ENCODE measurements around the gene ACTN4.

ACTN4 gene

GRCh38 chr19:38697641-38698071 lies 50.2 kb downstream of the ACTN4 start:
- no peak for DNase-seq

DNA sequence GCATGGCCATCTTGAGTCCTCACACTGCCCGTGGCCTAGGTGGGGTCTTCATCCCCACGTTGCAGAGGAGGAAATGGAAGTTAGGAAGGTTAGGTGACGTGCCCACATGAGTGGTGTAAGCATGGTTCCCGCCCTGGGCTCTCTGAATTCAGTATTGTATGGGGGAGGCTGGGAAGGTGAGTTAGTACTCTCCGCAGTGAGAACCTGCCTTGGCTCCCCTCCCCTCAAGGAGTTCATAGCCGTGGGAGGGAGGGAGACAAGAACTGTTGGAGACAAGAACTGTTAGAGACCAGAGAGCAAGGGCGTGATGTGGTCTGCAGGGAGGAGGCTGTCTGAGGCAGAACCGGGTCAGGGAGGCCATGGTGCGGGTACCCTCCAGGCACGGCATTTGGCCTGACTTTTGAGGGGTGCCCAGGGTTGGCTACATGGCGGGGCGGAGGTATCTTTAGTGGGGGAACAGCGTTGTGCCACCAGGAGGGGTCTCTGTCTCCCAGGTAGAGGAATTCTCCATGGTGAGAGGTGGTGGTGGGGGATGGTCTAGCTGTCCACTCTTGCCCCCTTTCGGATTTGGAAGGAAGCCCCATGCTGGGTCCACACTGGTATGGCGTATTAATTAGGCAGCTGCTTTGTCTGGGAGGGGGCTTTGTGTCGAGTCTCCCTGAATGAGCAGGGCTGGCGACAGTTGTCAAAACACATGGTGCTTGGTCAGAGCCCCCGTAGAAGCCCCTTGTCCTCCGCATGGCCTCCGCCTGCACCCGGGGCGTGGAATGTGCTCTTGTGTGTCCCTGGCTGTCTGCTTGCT lies 51.0 kb downstream of the ACTN4 start:
- no peak for DNase-seq

- no peak for DNase-seq
Measured at GRCh38 chr19:38699027-38699346, 51.5 kb downstream of the ACTN4 start.

GRCh38 chr19:38699647-38700349 lies 52.3 kb downstream of the ACTN4 start:
- DNase-seq = no peak

DNA sequence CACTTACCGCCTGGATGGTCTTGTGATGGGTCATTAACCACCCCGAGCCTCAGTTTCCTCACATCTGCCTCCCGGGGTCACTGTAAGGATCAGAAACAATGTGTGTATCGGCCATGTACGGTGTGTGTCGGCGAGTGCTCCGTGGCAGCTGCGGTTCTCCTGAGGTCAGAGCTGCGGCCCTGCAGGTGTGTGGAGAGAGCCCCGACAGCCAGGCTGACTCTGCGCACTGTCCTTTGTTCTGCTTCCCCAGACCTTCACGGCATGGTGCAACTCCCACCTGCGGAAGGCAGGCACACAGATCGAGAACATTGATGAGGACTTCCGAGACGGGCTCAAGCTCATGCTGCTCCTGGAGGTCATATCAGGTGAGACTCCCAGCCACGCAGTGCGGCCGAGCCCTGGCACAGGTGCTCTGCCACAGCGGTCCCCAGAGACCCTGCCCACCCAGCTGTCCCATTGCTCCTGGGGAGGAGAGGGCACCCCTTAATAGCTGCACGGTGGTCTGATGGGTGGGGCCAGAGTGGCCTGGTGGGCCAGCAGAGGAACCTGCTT lies 53.0 kb downstream of the ACTN4 start:
- DNase-seq = no peak

DNA sequence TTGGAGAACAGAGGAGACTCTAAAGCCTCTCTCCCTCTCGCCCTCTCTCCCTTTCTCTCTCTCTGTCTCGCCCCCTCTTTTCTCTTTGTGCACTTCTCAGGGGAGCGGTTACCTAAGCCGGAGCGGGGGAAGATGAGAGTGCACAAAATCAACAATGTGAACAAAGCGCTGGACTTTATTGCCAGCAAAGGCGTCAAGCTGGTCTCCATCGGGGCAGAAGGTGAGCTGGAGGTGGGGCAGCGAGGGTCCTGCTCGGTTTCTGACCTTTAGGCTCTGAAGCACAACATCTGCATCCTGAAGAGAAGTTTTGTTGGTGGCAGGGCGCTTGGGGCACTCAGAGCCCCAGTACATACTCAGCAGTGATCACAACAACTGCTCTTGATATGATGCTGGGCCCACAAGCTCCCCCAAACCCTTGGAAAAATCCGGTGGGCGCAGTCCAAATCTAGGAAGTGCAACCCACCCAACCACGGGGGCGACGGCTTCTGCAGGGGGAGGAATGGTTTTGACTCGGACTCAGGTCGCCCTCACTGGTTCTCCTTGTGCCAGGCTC lies 53.5 kb downstream of the ACTN4 start:
- DNase-seq = no peak

DNA sequence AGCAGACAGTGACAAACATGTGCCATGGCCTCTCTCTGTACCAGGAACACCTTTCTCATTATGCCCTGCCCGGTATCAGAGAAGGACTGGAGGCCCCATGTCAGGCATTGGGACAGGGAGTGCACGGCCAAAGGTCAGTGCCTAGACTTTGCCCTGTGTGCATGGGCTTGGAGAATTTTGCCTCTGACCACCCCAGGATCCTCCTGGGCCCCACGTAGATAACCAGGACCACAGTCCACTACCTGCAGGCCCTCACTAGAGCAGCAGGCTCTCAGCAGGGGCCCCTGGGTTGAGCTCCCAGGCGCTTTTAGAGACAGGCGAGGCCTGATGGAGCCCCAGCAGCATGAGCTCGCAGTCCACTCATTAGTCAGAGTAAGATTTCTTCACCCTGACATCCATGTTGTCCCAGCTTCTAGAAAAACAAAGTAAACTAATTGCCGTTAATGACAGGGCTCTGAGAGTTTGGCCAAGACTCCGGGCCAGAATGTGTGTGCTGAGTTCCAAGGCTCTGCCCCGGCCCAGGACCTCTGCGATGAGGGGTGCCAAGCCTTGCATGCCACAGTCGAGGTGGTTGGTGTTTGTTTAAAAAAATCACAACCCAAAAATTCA lies 54.1 kb downstream of the ACTN4 start:
- no peak for DNase-seq

DNA sequence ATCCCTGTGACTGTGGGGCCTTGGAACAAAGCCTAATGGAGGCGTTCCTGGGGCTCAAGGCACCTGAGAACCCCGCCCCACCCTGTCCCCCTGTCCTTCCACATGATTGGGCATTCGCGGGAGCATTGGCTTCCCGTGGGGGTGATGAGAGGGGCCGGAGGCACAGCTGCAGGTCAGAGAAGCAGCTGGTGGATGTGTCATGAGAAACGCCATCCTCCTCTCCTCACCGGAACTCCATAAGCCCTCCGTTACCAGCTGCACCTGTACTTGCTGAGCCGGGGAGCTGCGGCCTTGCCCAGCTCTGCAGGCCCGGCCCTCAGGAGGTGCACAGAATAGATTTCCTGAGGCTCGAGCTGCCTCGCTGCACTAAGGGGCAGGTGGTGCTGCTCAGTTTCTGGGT lies 54.8 kb downstream of the ACTN4 start:
- DNase-seq = no peak

GRCh38 chr19:38703509-38703908 lies 56.1 kb downstream of the ACTN4 start:
- no peak for DNase-seq

DNA sequence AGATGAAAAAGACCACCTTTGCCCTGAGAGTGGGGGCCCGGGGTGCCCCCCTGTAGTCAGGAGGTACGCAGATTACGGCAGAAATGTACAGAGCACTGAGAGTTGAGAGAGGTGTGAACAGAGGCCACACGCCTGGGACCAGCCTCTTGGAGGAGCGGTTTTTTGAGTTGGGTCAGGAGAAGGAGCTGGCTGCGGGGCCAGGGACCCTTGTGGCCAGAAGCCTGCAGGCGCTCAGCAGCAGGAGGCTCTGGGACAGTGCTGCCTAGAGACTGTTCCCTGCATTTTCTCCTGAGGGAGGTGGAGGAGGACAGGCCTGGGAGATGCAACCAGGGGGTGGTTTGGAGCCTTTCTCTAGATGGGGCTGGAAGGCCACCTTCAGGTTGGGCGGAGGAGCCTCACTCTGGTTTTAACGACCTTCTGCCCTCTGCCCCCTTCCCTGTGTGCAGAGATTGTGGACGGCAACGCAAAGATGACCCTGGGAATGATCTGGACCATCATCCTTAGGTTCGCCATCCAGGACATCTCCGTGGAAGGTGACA lies 57.1 kb downstream of the ACTN4 start:
- DNase-seq = no peak

DNA sequence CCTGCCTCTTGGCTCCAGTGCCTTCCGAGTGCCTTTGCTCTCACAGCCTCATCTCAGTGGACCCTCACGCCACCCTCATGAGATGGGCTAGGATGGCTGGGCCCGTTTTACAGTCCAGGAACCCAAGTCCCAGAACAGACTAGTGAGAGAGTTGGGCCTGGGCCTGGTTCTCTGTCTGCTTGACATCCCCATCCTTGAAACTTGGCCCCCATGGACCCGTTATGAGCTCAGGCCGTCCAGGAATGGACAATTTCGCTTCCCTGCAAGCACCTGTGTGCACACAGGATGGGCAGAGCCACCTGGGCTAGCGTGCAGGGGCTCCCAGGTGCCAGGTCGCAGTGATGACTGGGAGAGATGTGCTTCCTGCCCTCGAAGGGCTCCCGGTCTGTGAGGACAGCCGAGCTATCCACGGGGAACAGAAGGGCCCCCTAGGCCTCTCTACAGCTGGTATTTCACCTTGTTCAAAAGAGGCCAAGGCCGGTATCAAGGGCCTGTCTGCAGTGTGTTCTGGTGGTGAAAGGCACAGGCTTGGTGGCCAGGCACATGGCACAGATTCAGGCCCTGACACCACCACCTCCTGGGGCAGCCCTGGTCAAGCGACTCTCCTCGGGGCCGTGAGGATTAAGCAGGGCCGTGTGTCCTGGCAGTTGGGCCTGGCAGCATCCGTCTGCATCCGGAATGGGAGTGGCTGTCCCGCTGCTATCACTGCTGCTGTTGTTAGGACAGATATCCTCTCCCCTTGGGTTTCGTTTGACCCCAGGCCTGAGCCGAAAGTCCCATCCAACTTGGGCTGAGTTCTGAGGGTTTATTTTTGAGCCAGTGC lies 58.0 kb downstream of the ACTN4 start:
- DNase-seq = no peak

DNA sequence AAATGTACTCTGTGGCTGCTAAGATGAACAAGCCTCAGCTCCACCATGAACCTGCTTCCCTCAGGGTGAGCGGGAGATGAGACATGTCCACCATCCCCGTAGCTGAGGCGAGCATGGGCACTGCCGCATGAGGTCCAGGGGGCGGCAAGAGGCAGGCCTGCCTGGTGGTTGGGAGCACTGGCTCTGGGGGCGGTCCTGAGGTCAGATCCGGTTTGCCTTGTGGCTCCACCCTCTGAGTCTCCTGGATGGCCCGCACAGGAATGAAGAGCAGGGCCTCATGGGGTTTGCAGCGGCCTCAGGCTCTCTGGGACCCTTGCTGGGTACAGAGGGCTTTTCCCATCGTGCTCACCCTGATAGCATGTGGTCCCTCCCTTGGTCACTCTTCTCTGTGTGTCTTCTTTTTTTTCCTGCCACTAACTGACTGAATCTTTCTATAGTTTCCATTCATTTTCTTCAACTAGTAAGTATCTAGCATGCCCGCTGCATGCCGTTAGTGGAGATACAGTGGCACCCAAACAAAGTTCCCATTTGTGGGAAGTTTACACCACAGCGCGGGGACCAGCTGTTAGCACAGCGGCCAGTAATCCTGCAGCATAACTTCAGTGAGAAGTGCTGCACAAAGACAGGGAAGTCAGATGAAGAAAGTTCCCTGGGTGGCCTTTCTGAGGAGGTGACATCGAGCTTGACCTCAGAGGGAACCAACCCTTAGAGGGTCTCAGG lies 59.5 kb downstream of the ACTN4 start:
- no peak for DNase-seq

DNA sequence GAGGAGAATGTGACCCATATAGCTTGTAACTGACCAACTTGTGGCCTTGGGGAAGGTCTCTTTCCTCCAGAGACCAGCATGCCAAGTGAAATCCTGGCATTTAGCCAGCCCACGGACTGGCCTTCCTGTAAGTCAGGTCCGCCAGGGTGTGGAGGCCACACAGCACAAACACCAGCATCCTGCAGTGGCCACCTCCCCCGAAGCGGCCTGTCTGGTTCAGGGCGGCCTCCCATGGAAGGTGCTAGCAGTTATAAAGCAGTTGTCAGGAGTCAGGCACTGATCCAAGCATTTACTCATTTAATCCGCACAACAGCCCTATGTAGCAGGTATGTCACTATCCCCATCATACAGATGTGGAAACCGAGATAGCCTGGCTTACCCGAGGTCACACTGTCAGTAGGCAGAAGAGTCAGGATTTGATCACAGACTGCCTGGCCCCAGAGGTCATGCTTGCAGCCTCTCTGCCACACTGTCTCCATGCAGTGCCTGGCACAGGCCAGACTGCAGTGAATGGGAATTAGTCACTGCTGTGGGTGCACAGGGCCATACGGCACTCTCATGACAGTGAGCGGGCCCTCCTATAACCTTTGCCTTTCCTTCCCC lies 60.2 kb downstream of the ACTN4 start:
- no peak for DNase-seq

DNA sequence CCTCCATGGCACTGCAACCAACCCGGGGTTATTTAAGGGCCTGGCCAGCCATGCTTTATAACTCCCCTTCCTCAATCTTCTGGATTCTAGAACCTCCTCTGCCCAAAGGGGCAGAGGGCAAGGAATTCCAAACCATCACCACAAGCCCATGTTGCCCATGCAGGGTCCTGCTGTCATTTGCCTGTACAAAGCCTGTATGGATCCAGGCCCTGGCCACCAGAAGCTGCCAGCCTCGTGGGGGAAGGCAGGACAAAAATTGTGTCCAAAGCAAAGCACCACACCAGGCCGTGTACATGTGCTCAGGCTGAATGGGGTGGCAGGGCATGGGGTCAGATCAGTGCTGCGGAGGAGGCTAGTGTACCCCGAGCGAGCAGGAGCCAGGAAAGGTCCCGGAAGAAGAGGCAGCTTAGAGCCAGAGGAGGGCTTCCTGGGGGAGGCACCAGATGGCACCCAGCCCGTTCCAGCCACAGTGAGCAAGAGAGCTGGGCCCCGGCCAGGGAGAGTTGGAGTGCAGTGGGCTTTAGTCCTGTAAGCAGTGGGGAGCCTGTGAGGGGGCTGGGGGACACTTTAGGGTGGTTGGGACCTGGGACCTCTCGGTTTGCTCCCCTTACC lies 61.1 kb downstream of the ACTN4 start:
- DNase-seq = no peak

GRCh38 chr19:38709119-38709518 lies 61.7 kb downstream of the ACTN4 start:
- no peak for DNase-seq

DNA sequence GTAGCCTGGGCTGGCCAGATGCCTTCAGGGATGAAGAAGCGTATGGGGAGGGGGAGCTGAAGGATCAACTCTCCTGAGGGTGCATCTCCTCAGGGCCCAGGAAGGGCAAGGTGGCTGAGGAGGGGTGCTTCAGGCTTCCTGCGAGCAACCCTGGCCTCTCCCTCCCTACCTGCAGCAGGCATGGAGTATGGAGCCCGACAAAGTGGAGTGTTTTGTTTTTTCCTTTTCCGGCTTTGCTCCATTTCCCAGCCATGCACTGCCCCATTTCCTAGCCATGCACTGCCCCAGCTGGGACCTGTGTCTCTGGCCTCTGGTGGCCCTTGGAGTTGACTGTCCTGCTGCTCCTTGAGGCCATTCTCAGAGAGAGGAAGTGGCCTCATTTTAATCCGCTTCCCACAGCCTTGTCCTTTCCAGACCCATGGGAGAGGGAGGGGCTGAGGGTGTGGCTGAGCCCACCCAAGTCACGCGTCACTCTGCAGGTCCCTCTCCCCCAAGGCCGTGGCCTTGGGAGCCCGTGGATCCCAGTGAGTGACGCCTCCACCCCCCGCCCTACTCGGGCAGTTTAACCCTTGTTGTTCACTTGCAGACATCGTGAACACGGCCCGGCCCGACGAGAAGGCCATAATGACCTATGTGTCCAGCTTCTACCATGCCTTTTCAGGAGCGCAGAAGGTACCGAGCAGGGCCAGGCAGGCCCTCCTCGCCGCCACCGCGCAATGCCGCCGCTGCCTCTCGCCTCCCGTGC lies 62.4 kb downstream of the ACTN4 start:
- no peak for DNase-seq

DNA sequence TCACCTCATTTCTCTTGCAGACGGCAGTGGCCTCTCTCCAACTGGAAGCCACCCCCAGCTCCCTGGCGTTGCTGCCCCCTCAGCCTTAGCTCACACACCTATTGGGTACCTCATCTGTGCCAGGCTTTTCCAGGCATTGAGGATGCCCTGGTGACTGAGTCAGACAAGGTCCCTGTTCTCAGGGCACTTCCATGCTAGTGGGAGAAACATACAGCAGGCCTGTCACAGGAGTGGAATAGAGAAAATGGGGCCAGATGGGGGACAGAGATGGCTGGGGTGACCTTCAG lies 62.9 kb downstream of the ACTN4 start:
- DNase-seq = no peak

DNA sequence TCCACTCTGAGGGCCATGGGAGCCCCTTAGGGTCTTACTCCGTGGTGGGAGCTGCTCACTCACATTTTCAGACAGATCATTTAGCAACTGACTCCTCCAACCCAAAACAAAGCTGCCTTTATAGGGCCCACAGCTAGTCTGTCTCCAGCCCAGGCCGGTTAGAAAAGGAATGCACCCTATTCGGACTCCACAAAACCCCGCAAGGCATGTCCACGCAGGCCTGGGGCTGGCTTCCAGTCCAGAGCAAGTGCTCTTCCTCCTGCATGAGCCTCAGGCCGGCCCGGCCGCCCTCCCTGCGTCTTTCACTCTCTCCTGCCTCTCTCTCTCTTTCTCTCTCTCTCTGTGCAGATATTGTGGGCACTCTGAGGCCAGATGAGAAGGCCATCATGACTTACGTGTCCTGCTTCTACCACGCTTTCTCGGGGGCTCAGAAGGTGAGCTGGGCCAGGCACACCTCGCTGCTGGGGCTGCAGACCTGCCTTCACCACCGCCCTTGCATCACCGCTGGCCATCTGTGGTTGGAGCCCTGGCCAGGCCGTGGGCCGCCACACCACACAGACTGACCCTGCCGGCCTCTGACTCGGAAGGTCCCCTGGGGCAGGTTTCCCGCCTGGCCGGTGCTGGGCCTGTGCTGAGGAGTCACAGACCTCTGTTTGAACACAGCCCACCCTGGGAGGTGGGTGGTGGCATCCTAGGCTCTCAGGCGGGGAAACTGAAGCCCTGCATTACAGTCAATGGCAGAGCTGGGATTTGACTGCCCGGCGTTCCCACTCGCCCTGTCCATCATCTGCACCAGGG lies 63.7 kb downstream of the ACTN4 start:
- DNase-seq = no peak

DNA sequence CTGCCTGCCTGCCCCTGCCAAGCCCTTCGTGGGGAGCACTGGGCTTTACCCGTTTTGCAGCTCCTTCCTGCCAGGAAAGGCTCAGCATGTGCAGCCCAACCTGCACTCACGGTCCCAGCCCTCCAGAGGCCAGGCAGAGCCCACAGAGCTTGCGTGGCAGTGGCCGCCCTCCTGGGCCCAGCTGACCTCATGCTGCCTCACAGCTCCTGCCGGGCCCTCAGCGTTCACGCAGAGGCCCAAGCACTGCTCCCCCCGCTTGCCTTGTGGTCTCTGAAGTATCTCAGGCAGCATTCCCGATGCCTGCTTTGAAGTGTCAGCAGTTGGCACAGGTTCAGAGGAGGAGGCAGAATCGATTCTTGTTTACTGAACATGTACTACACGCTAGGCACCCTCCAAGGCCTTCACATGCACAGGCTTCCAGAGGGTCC lies 64.3 kb downstream of the ACTN4 start:
- no peak for DNase-seq
